ENCODE results near the gene MPP3. TPM values are rescaled to one million over a fixed set of nuclear protein-coding genes. Genes with fewer than 3 reads are reported as not detected.

The MPP3 gene
- polyA plus RNA-seq, 1 donor (not counting 4 experiments of a cell fraction or from before 2014, with no cell fraction given) = 7.4 TPM

- FAIRE-seq = no peak
These were observed 40.9 kb upstream of the MPP3 start for GRCh38 chr17:43873815-43874214.

GRCh38 chr17:43873091-43873490, 40.1 kb upstream of the MPP3 start:
- dilution Hi-C loops (cut with MboI; ENCODE audit: extremely low pct_ligation_motif_present, low sequenced_read_pairs) = no loop called here
- no peak for FAIRE-seq
- no peaks in the 10 kb centered on the region for H3K79me2 ChIP-seq (ENCODE audit: control insufficient read depth, insufficient read depth, low read length)

More at GRCh38 chr17:43873815-43874214, 40.9 kb upstream of the MPP3 start:
- no peaks in the 10 kb centered on the region for H3K27me3 ChIP-seq (ENCODE audit: control insufficient read depth, extremely low read depth, insufficient read depth, low read length)
- H3K79me2 ChIP-seq (ENCODE audit: control insufficient read depth, insufficient read depth, low read length) = no peaks in the 10 kb centered on the region
- DNase-seq (ENCODE audit: low read depth, low spot score) = no peak
- dilution Hi-C loops (cut with MboI; ENCODE audit: extremely low pct_ligation_motif_present, low sequenced_read_pairs) = no loop called here
- no peaks in the 10 kb centered on the region for H3K36me3 ChIP-seq (ENCODE audit: control insufficient read depth in 2 of 2, extremely low read depth in 1 of 2, insufficient read depth in 2 of 2, low read length in 2 of 2)
- H3K9me3 ChIP-seq (ENCODE audit: control insufficient read depth, low read depth, low read length) = no peaks in the 10 kb centered on the region
- H3K27ac ChIP-seq (ENCODE audit: control insufficient read depth, insufficient read depth, low read length) = no peak overlapping the region
- H3K4me2 ChIP-seq (ENCODE audit: control insufficient read depth, extremely low read depth, insufficient read depth, low read depth, low read length) = no peak overlapping the region
- no peak for TF ChIP-seq CTCF (optimal IDR thresholded peaks at IDR 0.05 in 1 of 3, IDR thresholded peaks at IDR 0.05 in 1 of 3, conservative IDR thresholded peaks at IDR 0.05 in 1 of 3; ENCODE audit: extremely low read depth in 1 of 3, insufficient read depth in 2 of 3, low read length in 3 of 3)
- TF ChIP-seq EZH2 (IDR thresholded peaks at IDR 0.05; ENCODE audit: low read length) = no peak
- no peak overlapping the region for H2AFZ ChIP-seq (ENCODE audit: control insufficient read depth, low read length)
- peaks cover 5% of the 10 kb centered on the region for H3K4me1 ChIP-seq (ENCODE audit: control insufficient read depth, extremely low read depth, insufficient read depth, low read length)
- no peak overlapping the region for H3K4me3 ChIP-seq (ENCODE audit: control insufficient read depth in 2 of 3, extremely low read depth in 1 of 3, insufficient read depth in 2 of 3, low read depth in 1 of 3, low read length in 3 of 3)
- no peaks in the 10 kb centered on the region for H3K9me1 ChIP-seq (ENCODE audit: control insufficient read depth, extremely low read depth, insufficient read depth, low read length)
- no peak overlapping the region for H3K9ac ChIP-seq (ENCODE audit: control insufficient read depth, extremely low read depth, insufficient read depth, low read length)
- no peaks in the 10 kb centered on the region for H4K20me1 ChIP-seq (ENCODE audit: control insufficient read depth, extremely low read depth, insufficient read depth, low read length)

More at GRCh38 chr17:43873091-43873490, 40.1 kb upstream of the MPP3 start:
- Histone ChIP-seq H2AFZ (ENCODE audit: control insufficient read depth, low read length) (no peak overlapping the region), H4K20me1 (ENCODE audit: control insufficient read depth, extremely low read depth, insufficient read depth, low read length) (no peaks in the 10 kb centered on the region), H3K27ac (ENCODE audit: control insufficient read depth, insufficient read depth, low read length) (no peak overlapping the region), H3K4me1 (ENCODE audit: control insufficient read depth, extremely low read depth, insufficient read depth, low read length) (peaks cover 5% of the 10 kb centered on the region), H3K36me3 (ENCODE audit: control insufficient read depth in 2 of 2, extremely low read depth in 1 of 2, insufficient read depth in 2 of 2, low read length in 2 of 2) (no peaks in the 10 kb centered on the region), H3K4me3 (ENCODE audit: control insufficient read depth in 2 of 3, extremely low read depth in 1 of 3, insufficient read depth in 2 of 3, low read depth in 1 of 3, low read length in 3 of 3) (no peak overlapping the region), H3K4me2 (ENCODE audit: control insufficient read depth, extremely low read depth, insufficient read depth, low read depth, low read length) (no peak overlapping the region), H3K27me3 (ENCODE audit: control insufficient read depth, extremely low read depth, insufficient read depth, low read length) (peaks cover 4% of the 10 kb centered on the region), H3K9me3 (ENCODE audit: control insufficient read depth, low read depth, low read length) (no peaks in the 10 kb centered on the region), H3K9me1 (ENCODE audit: control insufficient read depth, extremely low read depth, insufficient read depth, low read length) (no peaks in the 10 kb centered on the region), H3K9ac (ENCODE audit: control insufficient read depth, extremely low read depth, insufficient read depth, low read length) (no peak overlapping the region)
- DNase-seq (ENCODE audit: low read depth, low spot score) = no peak
- TF ChIP-seq EZH2 (IDR thresholded peaks at IDR 0.05; ENCODE audit: low read length) (no peak), CTCF (optimal IDR thresholded peaks at IDR 0.05 in 1 of 3, IDR thresholded peaks at IDR 0.05 in 1 of 3, conservative IDR thresholded peaks at IDR 0.05 in 1 of 3; ENCODE audit: extremely low read depth in 1 of 3, insufficient read depth in 2 of 3, low read length in 3 of 3) (no peak)

Data from keratinocyte (primary cell).